Liver (tissue), 3 donors: ENCODE data around the gene RGL1.

Experiments
- ATF3 ChIP-seq: IDR thresholded peaks from 2 replicates; pipeline ENCODE4 v1.6.1; 2016; ENCODE audit warnings: antibody characterized with exemption
- CTCF ChIP-seq: fragments of 150-350 bp; IDR thresholded peaks from 2 replicates; pipeline ENCODE4 v1.5.1; 2017; ENCODE audit warnings: improper control_type of control experiment, low read depth, low read length; ENCODE audit not compliant: missing input control
- EGR1 ChIP-seq, 2 donors: IDR thresholded peaks; 2 replicates each; pipeline ENCODE4 v1.6.1; 2016 to 2018; ENCODE audit warnings: antibody characterized with exemption in 2 of 2, low read depth in 2 of 2
- FOXA2 ChIP-seq: IDR thresholded peaks from 2 replicates; pipeline ENCODE4 v1.6.1; 2016; ENCODE audit warnings: antibody characterized with exemption
- GABPA ChIP-seq, 2 donors: IDR thresholded peaks in 1 of 2; conservative IDR thresholded peaks in 1 of 2; 2 replicates each; pipeline ENCODE4 v1.6.1; 2016; ENCODE audit warnings: antibody characterized with exemption in 2 of 2, mild to moderate bottlenecking in 1 of 2, moderate library complexity in 1 of 2
- JUND ChIP-seq, 2 donors: IDR thresholded peaks; 2 replicates each; pipeline ENCODE4 v1.6.1; 2016; ENCODE audit warnings: antibody characterized with exemption in 2 of 2
- MAX ChIP-seq: IDR thresholded peaks from 2 replicates; pipeline ENCODE4 v1.6.1; 2016; ENCODE audit warnings: antibody characterized with exemption
- NR2F2 ChIP-seq: IDR thresholded peaks from 2 replicates; pipeline ENCODE4 v1.6.1; 2016; ENCODE audit warnings: antibody characterized with exemption
- RAD21 ChIP-seq, 2 donors: IDR thresholded peaks; 2 replicates each; pipeline ENCODE4 v1.6.1; 2016; ENCODE audit warnings: antibody characterized with exemption in 2 of 2, mild to moderate bottlenecking in 2 of 2
- RXRA ChIP-seq, 2 donors: IDR thresholded peaks; 2 replicates each; pipeline ENCODE4 v1.6.1; 2017 to 2018; ENCODE audit warnings: antibody characterized with exemption in 2 of 2, mild to moderate bottlenecking in 1 of 2
- SP1 ChIP-seq: IDR thresholded peaks from 2 replicates; pipeline ENCODE4 v1.6.1; 2018; ENCODE audit warnings: antibody characterized with exemption, mild to moderate bottlenecking
- TAF1 ChIP-seq: conservative IDR thresholded peaks from 2 replicates; pipeline ENCODE4 v1.6.1; 2016; ENCODE audit warnings: antibody characterized with exemption, mild to moderate bottlenecking
- YY1 ChIP-seq: IDR thresholded peaks from 2 replicates; pipeline ENCODE4 v1.6.1; 2016; ENCODE audit warnings: antibody characterized with exemption, mild to moderate bottlenecking
- ZBTB33 ChIP-seq: IDR thresholded peaks from 2 replicates; pipeline ENCODE4 v1.6.1; 2016; ENCODE audit warnings: antibody characterized with exemption
- donor health status: healthy.
- donor health status: healthy.

- no peak for TF ChIP-seq RXRA (IDR thresholded peaks at IDR 0.05)
- no peak for TF ChIP-seq CTCF
- TF ChIP-seq ATF3: no peak
- TF ChIP-seq RAD21 (IDR thresholded peaks at IDR 0.05): no peak
- no peak for TF ChIP-seq YY1
- TF ChIP-seq TAF1: no peak
- TF ChIP-seq SP1: no peak
- no peak for TF ChIP-seq GABPA (IDR thresholded peaks at IDR 0.05 in 1 of 2, conservative IDR thresholded peaks at IDR 0.05 in 1 of 2)
- TF ChIP-seq MAX: no peak
- no peak for TF ChIP-seq FOXA2
- TF ChIP-seq ZBTB33: no peak
- no peak for TF ChIP-seq EGR1 (IDR thresholded peaks at IDR 0.05; ENCODE audit: low read depth in 2 of 2)
- no peak for TF ChIP-seq NR2F2
- no peak for TF ChIP-seq JUND (IDR thresholded peaks at IDR 0.05)
Measured at GRCh38 chr1:183933528-183934179, 128.7 kb downstream of the RGL1 start.
